Colonic mucosa (tissue), 4 donors: Measurements from ENCODE around the gene ZNF286A. TPM values are rescaled to one million over a fixed set of nuclear protein-coding genes. Genes with fewer than 3 reads are reported as not detected.
"Not testable (repeated sequence)": the region's sequence is repeated elsewhere in the genome, so short reads cannot be mapped to it uniquely, and the experiment has no call there.

ENCODE experiments used
- DNase-seq: peaks from one replicate; pipeline ENCODE4 v3.0.0-alpha.2; 2020
- H3K27ac ChIP-seq: fragments of 200-600 bp; one replicate; pipeline ENCODE4 v1.8.0; 2021
- H3K27me3 ChIP-seq: fragments of 200-600 bp; one replicate; pipeline ENCODE4 v1.8.0; 2021
- H3K36me3 ChIP-seq: fragments of 200-600 bp; one replicate; pipeline ENCODE4 v1.8.0; 2021
- H3K4me1 ChIP-seq: fragments of 200-600 bp; one replicate; pipeline ENCODE4 v1.8.0; 2021; ENCODE audit warnings: mild to moderate bottlenecking
- H3K4me3 ChIP-seq: fragments of 200-600 bp; one replicate; pipeline ENCODE4 v1.8.0; 2021
- H3K9ac ChIP-seq, 2 donors: one replicate each; pipeline ENCODE4 v1.7.0; 2013; ENCODE audit warnings: control low read depth in 2 of 2, low read depth in 2 of 2, low read length in 2 of 2
- H3K9me3 ChIP-seq: fragments of 200-600 bp; one replicate; pipeline ENCODE4 v1.8.0; 2021
- intact Hi-C: fragments of 100-400 bp; cut with DNase I; formaldehyde crosslinking; loops from one replicate; pipeline ENCODE4 v1.14.1; 2022
- total RNA-seq, 2 donors: library from RNA; stranded (reverse); fragmentation: NEBNext Ultra II Directional in 1 of 2; extraction: Animal tissue kit (Norgen Biotek cat#: 25700) in 1 of 2; gene quantifications; one replicate each; pipeline ENCODE4 v1.2.1, GENCODE V29; 2021
- donor health status: healthy.
- donor health status: DM: no; HTN: no; CAD: no.
- donor health status: DM: no; HTN: no; CAD: no.

Gene ZNF286A
- total RNA-seq, 2 donors from 2014 or later, result 10.9 to 11.3 TPM

GRCh38 chr17:15698967-15699366 is 585 bp upstream of the ZNF286A start:
- DNase-seq, intact Hi-C loops, H3K4me1 ChIP-seq, H3K36me3 ChIP-seq, H3K9me3 ChIP-seq, H3K27me3 ChIP-seq, H3K27ac ChIP-seq: not testable (repeated sequence)
- Histone ChIP-seq H3K4me3 (peak overlapping the region; percentile 45), H3K9ac (peak overlapping the region in 1 of 2 donors; percentile 19)

GRCh38 chr17:15699937-15700336 is 385 bp downstream of the ZNF286A start:
- H3K9me3 ChIP-seq, H3K36me3 ChIP-seq, H3K4me1 ChIP-seq, H3K27ac ChIP-seq, intact Hi-C loops, DNase-seq, H3K27me3 ChIP-seq: not testable (repeated sequence)
- Histone ChIP-seq H3K4me3 (peak overlapping the region; percentile 45), H3K9ac (peak overlapping the region in 1 of 2 donors; percentile 24)

GRCh38 chr17:15704239-15704638 is 4.7 kb downstream of the ZNF286A start:
- H3K9me3 ChIP-seq, H3K4me3 ChIP-seq, intact Hi-C loops, H3K27ac ChIP-seq, H3K4me1 ChIP-seq, H3K36me3 ChIP-seq, H3K27me3 ChIP-seq, H3K9ac ChIP-seq, DNase-seq: not testable (repeated sequence)

DNA sequence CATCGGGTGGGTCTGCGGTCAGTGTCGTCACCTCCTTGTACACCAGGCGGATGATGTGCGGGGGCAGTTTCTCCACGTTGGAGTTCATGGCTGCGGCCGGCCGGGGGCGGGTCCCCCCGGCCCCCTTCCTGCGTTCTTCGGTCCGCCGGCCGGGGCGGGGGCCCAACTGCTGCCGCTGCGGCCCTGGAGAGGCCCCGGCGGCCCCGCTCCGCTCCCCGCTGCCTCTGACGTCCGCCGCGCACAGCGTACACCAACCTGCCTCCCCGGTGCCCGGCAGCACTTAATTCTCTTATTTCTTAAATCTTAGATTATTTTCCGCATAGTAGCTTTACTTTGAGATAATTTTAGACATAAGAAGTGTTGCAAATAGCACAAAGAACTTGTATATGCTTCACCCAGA is 5.3 kb downstream of the ZNF286A start:
- H3K9me3 ChIP-seq, H3K27ac ChIP-seq, H3K4me3 ChIP-seq, intact Hi-C loops, H3K27me3 ChIP-seq, H3K9ac ChIP-seq, DNase-seq, H3K36me3 ChIP-seq, H3K4me1 ChIP-seq: not testable (repeated sequence)

DNA sequence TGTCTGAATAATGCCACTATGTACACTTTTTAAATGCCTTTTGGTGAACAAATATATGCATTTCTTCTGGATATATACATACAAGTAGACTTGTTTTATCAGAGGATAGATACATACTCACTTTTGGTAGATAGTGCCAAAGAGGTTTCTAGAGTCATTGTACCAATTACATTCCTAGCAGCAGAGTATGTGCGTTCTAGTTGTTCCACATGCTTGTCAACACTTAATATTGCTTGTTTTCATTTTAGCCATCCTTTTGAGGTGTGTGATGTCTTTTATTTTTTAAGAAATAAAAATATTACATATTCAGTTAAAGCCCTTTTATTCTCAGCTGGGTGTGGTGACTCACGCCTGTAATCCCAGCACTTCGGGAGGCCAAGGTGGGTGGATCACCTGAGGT is 9.3 kb downstream of the ZNF286A start:
- H3K4me3 ChIP-seq, H3K9ac ChIP-seq, H3K27ac ChIP-seq, H3K4me1 ChIP-seq, H3K27me3 ChIP-seq, H3K36me3 ChIP-seq, DNase-seq, H3K9me3 ChIP-seq, intact Hi-C loops: not testable (repeated sequence)

DNA sequence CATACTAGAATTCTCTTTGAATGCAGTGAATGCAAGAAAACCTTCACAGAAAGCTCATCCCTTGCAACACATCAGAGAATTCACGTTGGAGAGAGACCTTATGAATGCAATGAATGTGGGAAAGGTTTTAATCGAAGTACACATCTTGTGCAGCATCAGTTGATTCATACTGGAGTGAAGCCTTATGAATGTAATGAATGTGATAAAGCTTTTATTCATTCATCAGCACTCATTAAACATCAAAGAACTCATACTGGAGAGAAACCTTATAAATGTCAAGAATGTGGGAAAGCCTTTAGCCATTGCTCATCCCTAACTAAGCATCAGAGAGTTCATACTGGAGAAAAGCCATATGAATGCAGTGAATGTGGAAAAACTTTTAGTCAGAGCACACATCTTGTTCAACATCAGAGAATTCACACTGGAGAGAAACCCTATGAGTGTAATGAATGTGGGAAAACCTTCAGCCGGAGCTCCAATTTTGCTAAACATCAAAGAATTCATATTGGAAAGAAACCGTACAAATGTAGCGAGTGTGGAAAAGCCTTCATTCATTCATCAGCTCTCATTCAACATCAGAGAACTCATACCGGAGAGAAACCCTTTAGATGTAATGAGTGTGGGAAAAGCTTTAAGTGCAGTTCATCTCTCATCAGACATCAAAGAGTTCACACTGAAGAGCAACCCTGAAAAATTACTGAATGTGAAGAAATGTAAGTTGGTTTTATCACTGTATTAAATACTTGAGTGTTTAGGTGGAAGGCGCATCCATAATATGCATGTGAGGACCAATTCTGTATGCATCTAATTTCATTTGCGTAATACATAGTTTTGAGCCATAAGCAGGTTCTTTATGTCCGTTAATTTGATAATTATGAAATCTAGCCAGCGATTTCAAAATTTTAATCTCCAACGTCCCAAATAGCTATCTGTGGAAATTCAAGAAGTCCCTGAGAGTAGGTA is 17.3 kb downstream of the ZNF286A start:
- H3K36me3 ChIP-seq, H3K9ac ChIP-seq, DNase-seq, H3K9me3 ChIP-seq, H3K27me3 ChIP-seq, H3K4me1 ChIP-seq, intact Hi-C loops, H3K27ac ChIP-seq, H3K4me3 ChIP-seq: not testable (repeated sequence)

GRCh38 chr17:15730535-15730934 is 31.0 kb downstream of the ZNF286A start:
- H3K4me3 ChIP-seq, H3K9me3 ChIP-seq, H3K27me3 ChIP-seq, H3K4me1 ChIP-seq, H3K27ac ChIP-seq, H3K9ac ChIP-seq, DNase-seq, H3K36me3 ChIP-seq, intact Hi-C loops: not testable (repeated sequence)

DNA sequence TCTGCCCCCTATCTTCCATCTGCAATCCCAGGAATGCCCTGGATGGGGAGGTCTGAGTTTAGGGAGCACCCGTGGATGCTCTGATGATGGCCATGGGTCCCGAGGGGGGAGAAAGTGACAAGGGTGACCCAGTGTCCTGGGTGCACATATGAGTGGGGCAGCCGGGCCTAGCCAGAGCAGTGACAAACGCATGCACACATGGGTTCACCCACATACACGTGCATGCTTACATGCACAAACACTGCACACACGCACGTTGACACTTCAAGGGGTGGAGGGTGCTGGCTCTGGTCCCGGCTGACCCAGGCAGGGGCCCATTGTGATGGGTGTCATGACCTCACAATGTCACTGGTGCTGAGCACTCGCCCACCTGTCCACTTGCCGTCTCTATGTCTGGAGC is 32.3 kb downstream of the ZNF286A start, which contains the start of gene TBC1D26:
TBC1D26 (plus strand) TSS at position 384 of the 400 bp plus-strand sequence. CDS start 3,066 bp downstream, outside the sequence.
- DNase-seq, H3K27ac ChIP-seq, H3K27me3 ChIP-seq, H3K9ac ChIP-seq, H3K4me3 ChIP-seq, H3K9me3 ChIP-seq, intact Hi-C loops, H3K36me3 ChIP-seq, H3K4me1 ChIP-seq: not testable (repeated sequence)

DNA sequence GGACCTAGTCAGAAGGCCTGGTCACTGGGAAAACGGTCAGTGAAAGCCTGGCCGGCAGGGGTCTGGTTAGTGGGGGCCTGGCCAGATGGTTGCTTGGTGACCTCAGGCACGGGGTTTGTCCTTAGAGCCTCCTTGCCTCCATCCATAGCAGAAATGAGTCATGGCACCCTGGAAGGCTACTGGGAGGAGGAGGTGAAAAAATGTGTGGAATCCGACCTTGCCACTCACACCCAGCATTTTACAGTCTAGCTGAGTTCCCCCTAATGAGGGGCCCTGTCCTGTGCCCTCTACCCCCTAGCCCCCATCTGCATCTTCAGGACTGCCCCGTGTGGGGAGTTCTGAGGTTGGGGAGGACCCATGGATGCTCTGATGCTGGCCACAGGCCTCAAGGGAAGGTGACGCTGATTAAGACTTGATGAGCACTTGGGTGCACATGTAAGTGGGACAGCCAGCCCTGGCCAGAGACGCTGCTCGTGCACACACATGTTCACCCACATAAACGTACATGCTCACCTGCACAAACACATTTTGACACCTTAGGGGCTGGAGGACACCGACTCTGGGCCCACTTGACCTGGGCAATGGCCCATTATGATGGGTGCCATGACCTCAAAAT is 33.7 kb downstream of the ZNF286A start:
- H3K9me3 ChIP-seq, H3K27me3 ChIP-seq, H3K4me1 ChIP-seq, DNase-seq, H3K36me3 ChIP-seq, H3K9ac ChIP-seq, intact Hi-C loops, H3K4me3 ChIP-seq, H3K27ac ChIP-seq: not testable (repeated sequence)

- DNase-seq, H3K4me3 ChIP-seq, H3K4me1 ChIP-seq, H3K27me3 ChIP-seq, H3K9ac ChIP-seq, H3K36me3 ChIP-seq, H3K9me3 ChIP-seq, H3K27ac ChIP-seq, intact Hi-C loops: not testable (repeated sequence)
Measured at GRCh38 chr17:15736578-15736977, 37.0 kb downstream of the ZNF286A start.
